ENCODE results near the gene COPB1. TPM values are rescaled to one million over a fixed set of nuclear protein-coding genes. Genes with fewer than 3 reads are reported as not detected.

COPB1 gene
- total and polyA plus RNA-seq, 2 of the 13 experiments (the other 11 are each of a cell fraction or from before 2014, with no cell fraction given): 114 to 195 TPM

- no peak for TF ChIP-seq ZFAT (CRISPR knock-in tag; conservative IDR thresholded peaks at IDR 0.05)
- no peak for TF ChIP-seq NCOA2 (CRISPR knock-in tag; IDR thresholded peaks at IDR 0.05)
Observed at GRCh38 chr11:14546672-14547071, 47.1 kb upstream of the COPB1 start (continued).

- WGBS (ENCODE audit: low lambda C conversion rate): 99% methylated on average over 3 of the region's 3 CpGs
- no peak for ATAC-seq
- intact Hi-C loops (cut with micrococcal nuclease; ENCODE audit: unreplicated experiment): loop anchor here (5.0 kb wide), 1 partner anchor 73 kb away; no protein-coding TSS in a partner anchor
- Histone ChIP-seq H3K9me3 (ENCODE audit: low read length) (no peaks in the 10 kb centered on the region), H3K4me1 (ENCODE audit: insufficient read depth, low read length) (peaks cover 28% of the 10 kb centered on the region), H3K27me3 (ENCODE audit: control insufficient read depth in 1 of 2, insufficient read depth in 2 of 2, low read length in 2 of 2) (no peaks in the 10 kb centered on the region), H3K27ac (ENCODE audit: extremely low read length, insufficient read depth, low read length) (no peak overlapping the region), H3K36me3 (replicated peaks in 1 of 2; ENCODE audit: control insufficient read depth in 1 of 2, insufficient read depth in 2 of 2, low read length in 2 of 2) (no peaks in the 10 kb centered on the region; a peak in 2 of 5 replicates), H2AFZ (ENCODE audit: low read length) (no peak overlapping the region), H3K79me2 (ENCODE audit: insufficient read depth, low read length) (no peaks in the 10 kb centered on the region), H4K20me1 (ENCODE audit: insufficient read depth, low read length) (no peaks in the 10 kb centered on the region), H3K4me2 (ENCODE audit: low read depth, low read length) (no peak overlapping the region), H3K9ac (ENCODE audit: insufficient read depth, low read depth, low read length) (no peak overlapping the region), H3K4me3 (replicated peaks in 1 of 3; ENCODE audit: insufficient read depth in 1 of 3, low read depth in 2 of 3, low read length in 3 of 3) (no peak overlapping the region)
- ChIA-PET CTCF (ENCODE audit: low intra/inter-chr PET ratio, low total read pairs) (no interaction called here), POLR2A (no interaction called here)
- TF ChIP-seq NFE2L2 (IDR thresholded peaks at IDR 0.05; ENCODE audit: low read length) (peak; percentile 75), ZNF879 (CRISPR knock-in tag; IDR thresholded peaks at IDR 0.05) (no peak), ZNF724P (CRISPR knock-in tag; IDR thresholded peaks at IDR 0.05; ENCODE audit: borderline replicate concordance) (no peak), MAFK (conservative IDR thresholded peaks at IDR 0.05 in 1 of 2, IDR thresholded peaks at IDR 0.05 in 1 of 2; ENCODE audit: low read length in 2 of 2) (peak in 1 of 2 experiments; percentile 37; a peak in 1 of 4 replicates), PAWR (CRISPR knock-in tag; IDR thresholded peaks at IDR 0.05; ENCODE audit: borderline replicate concordance) (no peak)
- in situ Hi-C loops (cut with HindIII; ENCODE audit: extremely low pct_ligation_motif_present, low pct_unique_long_range_greater_than_20kb): loop anchor here (25.0 kb wide), 1 partner anchor 93 kb away; the partner anchor contains the start of gene PDE3B
- no TSS peak for BruUV-seq (replicated peaks)
- no peak for FAIRE-seq
- no peak for DNase-seq (ENCODE audit: low spot score)
Observed at GRCh38 chr11:14544611-14545010, 45.0 kb upstream of the COPB1 start.

GRCh38 chr11:14543260-14543659 is 43.6 kb upstream of the COPB1 start:
- Histone ChIP-seq H3K4me2 (ENCODE audit: low read depth, low read length) (no peak overlapping the region), H3K4me3 (replicated peaks in 1 of 3; ENCODE audit: insufficient read depth in 1 of 3, low read depth in 2 of 3, low read length in 3 of 3) (no peak overlapping the region), H3K79me2 (ENCODE audit: insufficient read depth, low read length) (no peaks in the 10 kb centered on the region), H3K4me1 (ENCODE audit: insufficient read depth, low read length) (peaks cover 28% of the 10 kb centered on the region), H3K27me3 (ENCODE audit: control insufficient read depth in 1 of 2, insufficient read depth in 2 of 2, low read length in 2 of 2) (no peaks in the 10 kb centered on the region), H3K27ac (ENCODE audit: extremely low read length, insufficient read depth, low read length) (no peak overlapping the region), H3K9me3 (ENCODE audit: low read length) (no peaks in the 10 kb centered on the region), H4K20me1 (ENCODE audit: insufficient read depth, low read length) (no peaks in the 10 kb centered on the region), H3K9ac (ENCODE audit: insufficient read depth, low read depth, low read length) (no peak overlapping the region), H2AFZ (ENCODE audit: low read length) (no peak overlapping the region), H3K36me3 (replicated peaks in 1 of 2; ENCODE audit: control insufficient read depth in 1 of 2, insufficient read depth in 2 of 2, low read length in 2 of 2) (no peaks in the 10 kb centered on the region; a peak in 2 of 5 replicates)
- DNase-seq (ENCODE audit: low spot score): no peak
- ChIA-PET CTCF (ENCODE audit: low intra/inter-chr PET ratio, low total read pairs) (no interaction called here), POLR2A (no interaction called here)
- ATAC-seq: no peak
- BruUV-seq (replicated peaks): no TSS peak
- FAIRE-seq: no peak
- in situ Hi-C loops (cut with HindIII; ENCODE audit: extremely low pct_ligation_motif_present, low pct_unique_long_range_greater_than_20kb): loop anchor here (25.0 kb wide), 1 partner anchor 94 kb away; the partner anchor contains the start of gene PDE3B
- intact Hi-C loops (cut with micrococcal nuclease; ENCODE audit: unreplicated experiment): loop anchor here (5.0 kb wide), 1 partner anchor 74 kb away; no protein-coding TSS in a partner anchor
- WGBS (ENCODE audit: low lambda C conversion rate): 91% methylated on average over 1 of the region's 1 CpG
- TF ChIP-seq CERS6 (CRISPR knock-in tag; IDR thresholded peaks at IDR 0.05): no peak
- no peak for TF ChIP-seq PAX8 (CRISPR knock-in tag; IDR thresholded peaks at IDR 0.05; ENCODE audit: borderline replicate concordance)
- TF ChIP-seq ARID2 (CRISPR knock-in tag; IDR thresholded peaks at IDR 0.05; ENCODE audit: borderline replicate concordance): no peak
- TF ChIP-seq ZNF224 (CRISPR knock-in tag; IDR thresholded peaks at IDR 0.05): no peak
- no peak for TF ChIP-seq STAT6 (CRISPR knock-in tag; IDR thresholded peaks at IDR 0.05; ENCODE audit: borderline replicate concordance)
